ENCODE results near the gene LIMS2. TPM values are rescaled to one million over a fixed set of nuclear protein-coding genes. Genes with fewer than 3 reads are reported as not detected.
A peak's percentile ranks its signal among the peaks of the same experiment; 100 is the strongest.

The LIMS2 gene
- total and polyA plus RNA-seq, 2 donors (not counting 3 experiments of a cell fraction or from before 2014, with no cell fraction given): 48.3 to 55.6 TPM

GRCh38 chr2:127658641-127659407 is 16.5 kb downstream of the LIMS2 start:
- CTCF ChIA-PET: interaction anchor here (0.6 to 6.9 kb wide), 6 partner anchors 9 to 67 kb away, joined by 3 to 37 read pairs (median 6); no protein-coding TSS in a partner anchor
- FAIRE-seq (no peak), DNase-seq (ENCODE audit: low read depth, low spot score) (no peak)
- H3K9me1 ChIP-seq (replicated peaks; ENCODE audit: control insufficient read depth, extremely low read depth, insufficient read depth, low read length): no peaks in the 10 kb centered on the region
- peaks cover 0 to 6% of the 10 kb centered on the region in 2 experiments for H3K36me3 ChIP-seq (ENCODE audit: control insufficient read depth in 2 of 2, extremely low read depth in 1 of 2, insufficient read depth in 2 of 2, low read length in 2 of 2)
- H2AFZ ChIP-seq (ENCODE audit: low read depth, low read length): peak overlapping the region; percentile 79
- TF ChIP-seq EZH2 (IDR thresholded peaks at IDR 0.05; ENCODE audit: borderline replicate concordance, low read depth, low read length, severe bottlenecking): no peak
- no peak for TF ChIP-seq POLR2A (IDR thresholded peaks at IDR 0.05; ENCODE audit: low read depth, low read length)
- no peak for TF ChIP-seq MYC (IDR thresholded peaks at IDR 0.05; ENCODE audit: low read depth, low read length)
- no peak for TF ChIP-seq FOS (IDR thresholded peaks at IDR 0.05; ENCODE audit: borderline replicate concordance, insufficient read depth, low read length)
- TF ChIP-seq GATA2 (IDR thresholded peaks at IDR 0.05; ENCODE audit: insufficient read depth, insufficient read length, low read depth, low read length): no peak
- TF ChIP-seq CTCF (IDR thresholded peaks at IDR 0.05; ENCODE audit: extremely low read depth in 1 of 2, insufficient read depth in 1 of 2, low read depth in 1 of 2, low read length in 2 of 2): no peak
- no peak for TF ChIP-seq MAX (IDR thresholded peaks at IDR 0.05; ENCODE audit: insufficient read depth, insufficient read length)
- no peak for TF ChIP-seq JUN (IDR thresholded peaks at IDR 0.05; ENCODE audit: borderline replicate concordance, insufficient read depth, insufficient read length, low read depth)
- TF ChIP-seq POLR2AphosphoS5 (IDR thresholded peaks at IDR 0.05; ENCODE audit: insufficient read depth, low read depth, low read length): no peak
- no peaks in the 10 kb centered on the region for H3K9me3 ChIP-seq (replicated peaks; ENCODE audit: control insufficient read depth, insufficient read depth, low read length)
- H3K9ac ChIP-seq (replicated peaks; ENCODE audit: extremely low read depth, insufficient read depth, low read length): no peak overlapping the region
- POLR2A ChIA-PET: no interaction called here
- no peak overlapping the region for H3K4me3 ChIP-seq (replicated peaks in 1 of 3; ENCODE audit: insufficient read depth in 1 of 3, low read depth in 1 of 3, low read length in 3 of 3)
- H3K4me1 ChIP-seq (ENCODE audit: control insufficient read depth, extremely low read depth, insufficient read depth, low read length): peaks cover 46% of the 10 kb centered on the region
- dilution Hi-C loops (cut with MboI; ENCODE audit: extremely low pct_ligation_motif_present, low sequenced_read_pairs) (no loop called here), intact Hi-C loops (cut with micrococcal nuclease) (loop anchor here (1.0 to 2.0 kb wide), 5 partner anchors 10 to 133 kb away; partner anchors contain the start of genes IWS1, LIMS2 and SFT2D3)
- H4K20me1 ChIP-seq (replicated peaks; ENCODE audit: control insufficient read depth, extremely low read depth, insufficient read depth, low read length): no peaks in the 10 kb centered on the region
- H3K27me3 ChIP-seq (ENCODE audit: control insufficient read depth in 2 of 2, insufficient read depth in 2 of 2, low read length in 2 of 2): no peaks in the 10 kb centered on the region
- H3K4me2 ChIP-seq (ENCODE audit: insufficient read depth, low read length): no peak overlapping the region
- H3K27ac ChIP-seq (ENCODE audit: insufficient read depth, low read depth, low read length): peak overlapping the region; percentile 76
- no TSS peak for BruUV-seq (replicated peaks)
- H3K79me2 ChIP-seq (ENCODE audit: control insufficient read depth, insufficient read depth, low read length): no peaks in the 10 kb centered on the region
